A549 (cell line): ENCODE measurements around the gene KCNB1. TPM values are rescaled to one million over a fixed set of nuclear protein-coding genes. Genes with fewer than 3 reads are reported as not detected.

ENCODE experiments used
- ATAC-seq, 2 experiments: fragments of 200-7000 bp in 1 of 2; fragments of >200 bp in 1 of 2; cut with Nextera tagmentation in 1 of 2; cut with Tn5 transposase in 1 of 2; 3 replicates each; pipeline versions ENCODE4 v1.8.0 to v1.9.1; 2018 to 2020; ENCODE audit warnings: mild to moderate bottlenecking in 1 of 2, moderate library complexity in 1 of 2
- CTCF ChIA-PET: fragments of 300-600 bp; sonication (Branson Sonifier 250); formaldehyde crosslinking; extraction: SDS; loops from one replicate; lab custom pipeline; 2021; ENCODE audit warnings: antibody characterized with exemption, inconsistent platforms; lab: Yijun Ruan, JAX
- POLR2A ChIA-PET: fragments of 350-600 bp; formaldehyde crosslinking; extraction: SDS; loops from one replicate; lab custom pipeline; 2021; ENCODE audit warnings: antibody characterized with exemption, inconsistent platforms; lab: Yijun Ruan, JAX
- DNase-seq, 2 experiments: peaks; one replicate each; pipeline versions ENCODE4 v3.0.0 to v3.0.0-alpha.2; 2011 to 2016; ENCODE audit warnings: low read depth in 1 of 2, low spot score in 1 of 2
- FAIRE-seq: peaks from 2 replicates; lab custom pipeline; 2011; peaks lifted over from hg19 to GRCh38; lab: Jason Lieb, UNC
- H3K27ac ChIP-seq, 2 experiments: fragments of >200 bp; sonication (Bioruptor Twin); formaldehyde crosslinking; 3 replicates each; pipeline ENCODE4 v1.5.1; 2016 to 2017
- H3K4me1 ChIP-seq: fragments of >200 bp; sonication (Bioruptor Twin); formaldehyde crosslinking; 3 replicates; pipeline ENCODE4 v1.6.1; 2016
- H3K4me2 ChIP-seq: fragments of >200 bp; sonication (Bioruptor Twin); formaldehyde crosslinking; 3 replicates; pipeline ENCODE4 v1.6.1; 2016
- H3K4me3 ChIP-seq: fragments of >200 bp; sonication (Bioruptor Twin); formaldehyde crosslinking; 3 replicates; pipeline ENCODE4 v1.5.1; 2016
- H3K9me3 ChIP-seq: fragments of >200 bp; sonication (Bioruptor Twin); formaldehyde crosslinking; 3 replicates; pipeline ENCODE4 v1.6.1; 2016
- CEBPB ChIP-seq, 2 experiments: fragments of >200 bp in 1 of 2; sonication (Bioruptor Twin) in 1 of 2; formaldehyde crosslinking in 1 of 2; IDR thresholded peaks; 2 replicates each; pipeline ENCODE4 v1.6.1; 2012 to 2016
- CHD2 ChIP-seq: fragments of 150-350 bp; IDR thresholded peaks from 2 replicates; pipeline ENCODE4 v1.6.1; 2014; ENCODE audit warnings: low read length; ENCODE audit not compliant: partially characterized antibody
- E2F6 ChIP-seq: IDR thresholded peaks from 2 replicates; pipeline ENCODE4 v1.6.1; 2012; ENCODE audit warnings: low read depth, borderline replicate concordance
- EHMT2 ChIP-seq: fragments of 200-600 bp; sonication (generic); IDR thresholded peaks from 2 replicates; pipeline ENCODE4 v1.6.1; 2016; ENCODE audit warnings: antibody characterized with exemption, low read depth, mild to moderate bottlenecking, moderate library complexity
- ESRRA ChIP-seq: fragments of 150-350 bp; IDR thresholded peaks from 2 replicates; pipeline ENCODE4 v1.6.1; 2014; ENCODE audit warnings: mild to moderate bottlenecking, low read length, borderline replicate concordance
- FOSB ChIP-seq: fragments of 250-450 bp; sonication (Bioruptor Pico); IDR thresholded peaks from 2 replicates; pipeline ENCODE4 v1.5.0; 2020; ENCODE audit warnings: mild to moderate bottlenecking, moderate library complexity
- FOSL2 ChIP-seq, 2 experiments: fragments of 450-650 bp in 1 of 2; fragments of >200 bp in 1 of 2; sonication (Bioruptor Twin) in 1 of 2; formaldehyde crosslinking; IDR thresholded peaks; 2 replicates each; pipeline versions ENCODE4 v1.5.0 to v1.6.1; 2016 to 2020; ENCODE audit warnings: mild to moderate bottlenecking in 1 of 2, moderate library complexity in 1 of 2
- FOXS1 ChIP-seq: fragments of 250-450 bp; sonication (Bioruptor Pico); IDR thresholded peaks from 2 replicates; pipeline ENCODE4 v1.5.0; 2020; ENCODE audit warnings: mild to moderate bottlenecking, moderate library complexity
- GATA3 ChIP-seq: IDR thresholded peaks from 2 replicates; pipeline ENCODE4 v1.6.1; 2012; ENCODE audit warnings: borderline replicate concordance
- HOXB5 ChIP-seq: fragments of 250-450 bp; sonication (Bioruptor Pico); IDR thresholded peaks from 2 replicates; pipeline ENCODE4 v1.5.0; 2020; ENCODE audit warnings: mild to moderate bottlenecking, moderate library complexity
- JUN ChIP-seq, 2 experiments: fragments of >200 bp; sonication (Bioruptor Twin); formaldehyde crosslinking; IDR thresholded peaks; 2 replicates in 1 of 2; 3 replicates in 1 of 2; pipeline ENCODE4 v1.6.1; 2016 to 2017
- KDM1A ChIP-seq: fragments of 200-600 bp; sonication (generic); IDR thresholded peaks from 2 replicates; pipeline ENCODE4 v1.6.1; 2016; ENCODE audit warnings: low read depth, mild to moderate bottlenecking
- POLR2A ChIP-seq: IDR thresholded peaks from 2 replicates; pipeline ENCODE4 v1.6.1; 2012; ENCODE audit warnings: mild to moderate bottlenecking, low read length
- POLR2AphosphoS2 ChIP-seq: conservative IDR thresholded peaks from 2 replicates; pipeline ENCODE4 v1.6.1; 2012; ENCODE audit warnings: low read length, improper control_type of control experiment, inconsistent platforms
- RARB ChIP-seq: fragments of 250-450 bp; sonication (Bioruptor Pico); IDR thresholded peaks from 2 replicates; pipeline ENCODE4 v1.8.0; 2021; ENCODE audit warnings: mild to moderate bottlenecking, moderate library complexity
- RCOR1 ChIP-seq: fragments of 150-350 bp; IDR thresholded peaks from 2 replicates; pipeline ENCODE4 v1.6.1; 2014; ENCODE audit warnings: antibody characterized with exemption, low read length, low read depth
- REST ChIP-seq: fragments of 200-600 bp; sonication (generic); IDR thresholded peaks from 2 replicates; pipeline ENCODE4 v1.6.1; 2016; ENCODE audit warnings: antibody characterized with exemption, mild to moderate bottlenecking, moderate library complexity
- RNF2 ChIP-seq: fragments of 200-600 bp; sonication (generic); IDR thresholded peaks from 2 replicates; pipeline ENCODE4 v1.6.1; 2016; ENCODE audit warnings: low read depth, mild to moderate bottlenecking, antibody characterized with exemption, moderate library complexity, borderline replicate concordance
- ZFP36 ChIP-seq: fragments of 450-650 bp; IDR thresholded peaks from 2 replicates; pipeline ENCODE4 v1.6.1; 2014; ENCODE audit warnings: borderline replicate concordance; ENCODE audit not compliant: partially characterized antibody
- ZSCAN20 ChIP-seq: fragments of 250-450 bp; sonication (Bioruptor Pico); IDR thresholded peaks from 2 replicates; pipeline ENCODE4 v1.8.0; 2022; ENCODE audit warnings: mild to moderate bottlenecking, moderate library complexity
- WGBS: methylation state at CpG from one replicate; pipeline ENCODE4 v1.1.6; 2017; ENCODE audit errors: missing lambda C conversion rate; 5-methylcytosine and 5-hydroxymethylcytosine counted together
- polyA plus RNA-seq, 4 experiments: library from polyadenylated mRNA; depleted of rRNA in 3 of 4; stranded (reverse); fragments of >200 nt; fragmentation: RNase III in 1 of 4; extraction: RNeasy Plus Mini Kit Qiagen cat#74134 plus additional on column Dnase treatment in 1 of 4; gene quantifications; 2 replicates in 3 of 4; 3 replicates in 1 of 4; pipeline ENCODE4 v1.2.3, GENCODE V29; 2011 to 2017

KCNB1 gene
- polyA plus RNA-seq, 2 of the 4 experiments (the other 2 are of a cell fraction), result 0.12 to 0.28 TPM

GRCh38 chr20:49490689-49491088 lies 8.2 kb upstream of the KCNB1 start:
- ChIA-PET POLR2A (no interaction called here), CTCF (interaction anchor here (0.6 to 4.5 kb wide), 4 partner anchors 17 to 157 kb away, joined by 3 to 26 read pairs (median 4); no protein-coding TSS in a partner anchor)
- H3K4me3 ChIP-seq, result no peak overlapping the region
- WGBS, result 0% methylated on average over 1 of the region's 1 CpG
- H3K4me2 ChIP-seq, result no peak overlapping the region
- FAIRE-seq (no peak), DNase-seq (peak in 1 of 2 experiments; percentile 19), ATAC-seq (no peak)
- no peak for TF ChIP-seq RCOR1
- TF ChIP-seq EHMT2, result no peak
- no peak for TF ChIP-seq CEBPB (IDR thresholded peaks at IDR 0.05)
- TF ChIP-seq FOXS1 (CRISPR knock-in tag), result no peak
- no peak for TF ChIP-seq E2F6
- no peak for TF ChIP-seq POLR2AphosphoS2
- TF ChIP-seq CHD2, result no peak
- TF ChIP-seq ESRRA, result no peak
- no peak for TF ChIP-seq ZSCAN20 (CRISPR knock-in tag)
- TF ChIP-seq JUN (IDR thresholded peaks at IDR 0.05), result no peak
- no peak for TF ChIP-seq GATA3
- no peak for TF ChIP-seq RARB
- no peak for TF ChIP-seq HOXB5 (CRISPR knock-in tag)
- no peak for TF ChIP-seq POLR2A
- no peak overlapping the region for H3K27ac ChIP-seq
- no peaks in the 10 kb centered on the region for H3K9me3 ChIP-seq
- H3K4me1 ChIP-seq, result no peaks in the 10 kb centered on the region

- FAIRE-seq, result no peak
- Histone ChIP-seq H3K27ac (no peak overlapping the region), H3K4me2 (no peak overlapping the region), H3K4me1 (no peaks in the 10 kb centered on the region)
- 48% methylated on average over 5 of the region's 5 CpGs for WGBS
- DNase-seq, result no peak
- no peak for TF ChIP-seq KDM1A
- peak; percentile 71 for TF ChIP-seq ZFP36
- TF ChIP-seq, all 56 proteins: peak for 1
- ATAC-seq, result no peak
- ChIA-PET CTCF (interaction anchor here (1.1 to 4.5 kb wide), 4 partner anchors 20 to 156 kb away, joined by 3 to 26 read pairs (median 4); no protein-coding TSS in a partner anchor), POLR2A (no interaction called here)
- no peak overlapping the region for H3K4me3 ChIP-seq
- H3K9me3 ChIP-seq, result no peaks in the 10 kb centered on the region
Measured at GRCh38 chr20:49489688-49490087, 7.2 kb upstream of the KCNB1 start.

GRCh38 chr20:49486064-49486463 lies 3.6 kb upstream of the KCNB1 start:
- H3K4me3 ChIP-seq, result no peak overlapping the region
- TF ChIP-seq FOSL2 (IDR thresholded peaks at IDR 0.05) (no peak), FOSL2 (CRISPR knock-in tag; IDR thresholded peaks at IDR 0.05) (no peak)
- ATAC-seq, result no peak

GRCh38 chr20:49485563-49485962 lies 3.1 kb upstream of the KCNB1 start:
- 0% methylated on average over 1 of the region's 1 CpG for WGBS
- TF ChIP-seq E2F6 (no peak), FOSB (CRISPR knock-in tag) (no peak), RNF2 (no peak), REST (peak; percentile 40; the same call in 1 of the 2 replicates)
- ATAC-seq, result no peak
- H3K9me3 ChIP-seq, result no peaks in the 10 kb centered on the region
- DNase-seq, result no peak
- peaks cover 11% of the 10 kb centered on the region; the same call in 2 of the 3 replicates for H3K4me1 ChIP-seq
- no peak for FAIRE-seq
- no peak overlapping the region for H3K4me3 ChIP-seq
- no peak overlapping the region for H3K27ac ChIP-seq
- CTCF ChIA-PET, result interaction anchor here (0.6 to 13.2 kb wide), 15 partner anchors 15 to 165 kb away, joined by 3 to 291 read pairs (median 22); no protein-coding TSS in a partner anchor
- POLR2A ChIA-PET, result no interaction called here
- H3K4me2 ChIP-seq, result no peak overlapping the region

More at GRCh38 chr20:49486064-49486463, 3.6 kb upstream of the KCNB1 start:
- ChIA-PET CTCF (interaction anchor here (2.3 to 13.2 kb wide), 10 partner anchors 15 to 166 kb away, joined by 16 to 291 read pairs (median 30); no protein-coding TSS in a partner anchor), POLR2A (no interaction called here)
- no peak for DNase-seq
- Histone ChIP-seq H3K27ac (no peak overlapping the region), H3K4me1 (peaks cover 11% of the 10 kb centered on the region; the same call in 2 of the 3 replicates), H3K4me2 (no peak overlapping the region), H3K9me3 (no peaks in the 10 kb centered on the region)
- no peak for FAIRE-seq
